NCI-H526 treated with DMSO at 0.1 percent for 48 hours (cell line): ENCODE data around the gene CARMIL1.

Experiments used
- DNase-seq: peaks from one replicate; lab custom pipeline; 2025; lab: John Stamatoyannopoulos, UW

CARMIL1 gene

DNA sequence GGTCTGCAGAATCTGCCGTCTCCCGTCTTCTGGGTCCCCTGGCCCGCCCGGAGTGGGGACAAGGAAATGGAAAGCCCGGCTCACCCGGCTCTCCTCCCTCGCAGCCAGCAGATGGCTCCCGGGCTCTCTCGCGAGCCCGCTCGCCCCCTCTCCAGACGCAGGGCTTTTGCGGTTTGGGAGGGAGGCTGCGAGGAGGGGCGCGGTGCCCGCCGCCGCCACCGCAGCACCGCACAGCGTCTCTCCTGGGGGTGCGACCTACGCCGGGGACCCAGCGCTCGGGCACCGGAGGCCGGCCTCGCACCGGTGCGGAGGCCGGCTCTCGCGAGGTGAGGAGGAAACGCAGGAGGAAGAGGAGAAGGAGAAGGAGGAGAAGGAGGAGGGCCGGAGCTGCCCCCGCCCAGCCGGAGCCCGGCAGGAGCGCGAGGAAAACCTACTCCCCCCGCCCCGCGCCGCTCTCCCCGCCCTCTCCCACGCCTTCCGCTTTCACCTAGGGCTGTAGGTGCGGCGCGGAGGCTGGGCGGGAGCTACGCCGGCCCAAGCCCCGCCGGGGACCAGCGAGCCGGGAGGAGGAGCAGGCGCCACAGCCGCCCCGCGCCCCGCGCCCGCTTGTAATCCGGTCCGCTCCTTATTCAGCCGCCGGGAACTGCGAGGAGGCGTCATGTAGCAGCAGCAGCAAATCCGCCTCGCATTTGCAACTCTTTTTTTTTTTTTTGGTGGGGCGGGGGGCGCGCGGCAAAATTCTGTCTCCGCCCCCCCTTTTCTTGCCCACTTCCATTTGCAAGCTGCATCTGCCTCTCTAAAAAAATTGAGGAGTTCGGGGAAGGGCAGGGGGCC is at the start of gene CARMIL1:
Gene CARMIL1 (plus strand): TSS at position 461 of the 834 bp plus-strand sequence. CDS start 422 bp downstream, outside the sequence.
- DNase-seq = peak; percentile 82

DNA sequence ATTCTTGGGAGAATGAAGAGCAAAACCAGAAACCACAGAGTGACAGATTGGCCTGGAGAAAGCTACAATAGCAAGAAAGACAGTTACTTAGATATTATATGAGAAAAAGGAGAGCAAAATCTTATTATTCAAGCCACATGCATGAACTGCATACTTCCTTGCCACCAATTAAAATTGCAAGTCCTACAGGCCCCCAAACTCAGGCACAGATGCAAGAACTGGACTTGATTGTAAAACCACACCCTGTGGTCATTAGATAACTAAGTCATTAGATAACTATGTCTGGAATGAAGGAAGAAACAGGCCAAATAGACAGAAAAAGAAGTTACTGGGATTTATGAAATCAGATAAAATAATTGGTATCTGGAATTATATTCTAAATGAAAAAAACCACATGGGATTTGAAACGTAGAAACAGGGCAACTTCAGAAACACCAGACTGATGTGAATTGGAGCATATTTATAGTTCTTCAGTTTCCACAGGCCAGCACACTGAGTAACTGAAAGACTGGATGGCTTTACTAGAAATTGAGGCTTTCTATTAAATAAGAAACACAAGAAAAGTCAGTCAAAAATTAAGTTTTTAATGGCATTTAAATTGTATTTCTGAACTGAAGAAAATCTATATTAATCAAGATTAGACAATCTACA is 49.4 kb upstream of the CARMIL1 start:
- no peak for DNase-seq

DNA sequence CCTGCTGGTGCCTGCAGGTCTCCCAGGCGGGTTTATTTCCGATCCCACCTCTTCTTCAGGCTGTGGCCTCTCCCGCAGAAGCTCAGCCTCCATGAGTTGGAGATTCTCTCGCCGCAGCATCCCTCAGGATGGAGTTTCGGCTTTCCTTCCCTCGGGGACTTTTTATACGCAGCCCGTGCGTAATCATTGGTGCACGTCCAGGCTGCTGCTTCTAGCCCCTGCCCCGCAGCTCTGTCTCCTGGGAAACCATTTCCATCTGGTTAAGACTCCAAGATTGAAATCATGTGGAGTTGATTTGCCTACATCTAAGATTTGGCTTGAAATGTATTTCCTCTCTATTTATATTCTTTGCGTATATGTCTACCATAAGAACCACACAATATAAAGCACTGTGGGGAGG is 46.7 kb upstream of the CARMIL1 start:
- DNase-seq = peak; percentile 53

DNA sequence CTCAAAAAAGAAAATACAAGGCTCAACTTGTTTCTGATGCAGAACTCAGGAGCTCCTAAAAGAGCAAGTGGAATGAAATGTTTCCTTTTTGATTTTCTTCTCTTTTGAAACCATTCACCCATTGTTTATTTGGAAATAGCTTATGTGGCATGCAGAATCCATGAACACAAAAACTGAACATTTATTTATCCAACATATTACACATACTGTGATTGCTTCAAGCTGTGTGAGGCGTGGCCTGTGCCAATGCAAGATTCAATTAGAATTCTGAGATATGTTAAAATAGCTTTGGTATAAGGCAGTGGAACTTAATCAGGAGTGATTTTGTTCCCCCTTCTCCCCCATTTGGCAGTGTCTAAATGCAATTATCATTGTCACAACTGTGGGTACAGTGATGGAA is 45.9 kb upstream of the CARMIL1 start:
- no peak for DNase-seq

DNA sequence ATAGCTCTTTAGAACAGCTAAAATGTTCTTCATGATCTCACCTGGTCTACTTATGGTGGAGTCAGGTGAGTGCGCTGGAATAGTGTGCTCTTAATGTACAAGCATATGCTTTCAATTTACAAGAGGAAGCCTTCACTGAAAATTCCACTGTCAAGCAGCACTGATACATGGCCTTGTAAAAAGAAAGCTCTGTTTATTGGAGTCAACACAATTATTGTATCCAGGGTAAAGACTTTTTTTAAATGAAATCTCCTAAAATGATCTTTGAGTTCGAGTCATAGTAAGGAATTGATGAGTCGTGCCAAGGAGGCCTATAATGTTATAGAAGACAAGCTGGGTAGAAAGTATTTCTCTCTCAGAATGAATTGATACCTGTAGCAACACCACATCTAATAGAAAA is 41.6 kb upstream of the CARMIL1 start:
- no peak for DNase-seq

DNA sequence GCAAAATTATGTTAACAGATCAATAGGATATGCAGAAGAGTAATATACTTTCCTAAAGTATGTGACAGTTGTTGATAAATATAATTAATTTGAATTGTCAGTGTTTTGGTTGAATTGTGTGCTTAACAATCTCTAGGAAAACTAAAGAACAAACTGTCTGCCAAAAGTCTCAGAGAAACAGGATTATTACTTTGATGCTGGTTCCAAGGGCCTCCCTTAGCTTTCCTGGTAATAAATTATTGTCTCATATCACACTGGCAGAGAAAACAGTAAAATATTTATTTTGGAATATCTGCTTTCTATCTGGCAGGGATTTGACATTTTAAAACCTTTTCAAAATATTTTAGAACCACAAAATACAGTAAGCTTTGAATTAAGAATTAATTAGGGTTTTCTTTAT is 40.1 kb upstream of the CARMIL1 start:
- DNase-seq = no peak

DNA sequence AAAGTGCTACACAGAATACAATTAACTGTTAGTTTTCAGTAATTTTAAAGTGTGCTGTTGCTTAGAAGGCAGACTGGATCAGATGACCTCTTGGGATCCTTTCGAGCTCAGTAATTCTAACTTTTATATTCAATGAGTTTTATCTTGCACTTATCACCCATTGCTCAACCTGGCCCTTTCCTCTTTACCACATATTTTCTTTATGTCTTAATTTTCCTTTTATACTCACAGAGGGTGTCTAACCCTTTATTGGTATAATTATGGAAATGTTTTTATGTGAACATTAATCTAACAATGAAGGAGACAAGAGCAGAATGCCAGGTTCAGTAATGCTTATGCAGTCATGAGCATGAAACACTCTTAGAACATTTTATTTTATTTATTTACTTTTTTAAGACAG is 39.7 kb upstream of the CARMIL1 start:
- DNase-seq = no peak

DNA sequence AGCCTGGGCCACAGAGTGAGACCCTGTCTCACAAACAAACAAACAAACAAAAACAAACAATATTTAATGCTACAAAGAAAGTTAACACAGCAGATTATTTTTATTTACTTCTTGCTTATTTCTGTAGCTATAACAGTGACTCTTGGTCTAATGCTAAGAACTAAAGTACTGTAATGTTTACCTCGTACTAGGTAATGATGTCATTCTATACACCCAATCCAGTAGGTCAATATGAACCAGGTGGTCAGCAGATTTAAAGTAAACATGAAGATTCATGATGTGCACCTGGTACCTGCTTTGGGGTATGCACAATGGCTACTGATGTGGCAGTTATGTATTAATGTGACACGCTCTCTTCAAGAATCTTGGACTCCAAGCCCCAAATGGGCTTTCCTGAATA is 36.6 kb upstream of the CARMIL1 start:
- DNase-seq = no peak

DNA sequence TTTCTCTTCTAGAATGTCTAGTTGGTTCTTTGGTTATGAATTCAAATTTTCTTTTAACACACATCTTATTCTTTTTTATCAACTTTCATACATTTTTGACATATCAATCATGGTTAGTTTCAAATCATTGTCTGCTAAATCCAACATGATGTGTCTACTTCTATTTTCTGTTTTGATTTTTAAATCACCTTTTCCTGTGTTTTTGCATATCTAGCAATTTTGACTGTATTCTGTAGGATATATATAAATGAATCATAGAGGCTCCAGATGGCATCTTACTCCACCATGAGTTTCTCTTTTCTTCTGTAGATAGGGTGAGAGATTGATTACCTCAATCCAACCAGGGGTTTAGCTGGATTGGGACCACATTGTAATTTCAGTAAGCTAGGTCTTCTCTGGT is 34.3 kb upstream of the CARMIL1 start:
- no peak for DNase-seq

DNA sequence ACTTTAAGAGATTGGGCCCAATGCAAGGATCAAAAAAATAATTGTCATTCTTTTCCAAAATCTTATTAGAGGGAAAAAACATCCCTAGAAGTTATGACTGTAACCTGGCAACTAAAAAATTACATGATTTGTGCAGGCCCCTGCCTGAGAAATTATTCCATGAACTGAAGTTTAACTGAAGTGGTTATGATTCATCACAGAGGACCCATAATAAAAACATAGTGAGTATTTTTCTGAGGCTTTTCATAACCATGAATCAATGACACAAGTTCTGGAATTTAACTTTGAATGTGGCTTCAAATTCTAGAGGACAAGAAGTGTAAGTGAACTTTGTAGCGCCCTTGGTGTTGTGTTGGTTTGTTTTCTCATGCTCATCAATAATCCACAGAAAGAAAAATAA is 31.1 kb upstream of the CARMIL1 start:
- no peak for DNase-seq

DNA sequence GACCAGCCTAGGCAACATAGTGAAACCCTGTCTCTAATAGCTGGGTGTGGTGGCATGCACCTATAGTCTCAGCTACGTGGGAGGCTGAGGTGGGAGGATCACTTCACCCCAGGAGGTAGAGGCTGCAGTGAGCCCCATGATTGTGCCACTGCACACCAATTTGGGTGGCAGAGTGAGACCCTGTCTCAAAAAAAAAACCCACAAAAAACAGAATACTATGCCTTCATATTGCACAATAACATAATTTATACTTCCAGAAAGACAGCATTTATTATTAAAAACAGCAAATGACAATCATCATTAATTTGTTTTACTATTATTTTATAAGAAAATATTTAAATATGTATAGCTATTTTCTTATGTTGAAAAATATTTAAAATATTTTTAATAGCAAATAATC is 30.0 kb upstream of the CARMIL1 start:
- no peak for DNase-seq

DNA sequence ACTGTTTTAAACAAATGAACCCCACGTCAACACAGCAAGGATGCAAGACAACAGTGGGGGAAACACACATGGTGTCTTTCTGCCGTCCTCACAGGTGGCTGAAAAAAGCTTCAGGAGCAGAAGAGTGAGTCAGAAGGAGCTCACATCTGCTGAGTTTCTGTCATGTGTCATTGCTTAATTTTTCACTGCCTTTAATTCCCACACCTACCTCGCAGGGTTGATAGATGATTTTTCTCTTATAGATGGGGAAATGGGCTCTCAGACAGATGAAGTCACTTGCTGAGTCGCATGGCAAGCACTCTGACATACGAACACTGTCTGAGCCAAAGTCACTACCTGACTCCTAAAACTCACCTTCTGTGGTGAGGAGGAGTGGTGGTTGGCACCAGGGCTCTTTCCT is 28.3 kb upstream of the CARMIL1 start:
- no peak for DNase-seq

DNA sequence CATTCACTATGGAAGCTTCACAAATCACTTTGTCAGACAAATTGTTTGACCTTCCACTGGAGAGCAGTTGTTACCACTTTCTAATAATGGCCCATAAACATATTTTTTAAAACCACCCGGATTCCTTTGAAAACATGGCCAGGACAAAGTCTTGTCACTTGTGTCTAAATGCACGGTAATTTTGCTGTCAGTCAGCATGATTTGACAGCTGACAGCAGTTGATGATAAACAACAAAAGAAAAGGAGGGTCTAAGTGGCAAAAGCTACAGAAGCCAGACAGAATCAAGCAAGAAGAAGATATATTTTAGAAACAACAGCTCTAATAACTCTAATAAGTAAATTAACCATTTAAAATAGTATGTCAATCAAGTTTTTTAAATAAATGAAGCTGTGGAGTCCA is 27.7 kb upstream of the CARMIL1 start:
- DNase-seq = no peak

DNA sequence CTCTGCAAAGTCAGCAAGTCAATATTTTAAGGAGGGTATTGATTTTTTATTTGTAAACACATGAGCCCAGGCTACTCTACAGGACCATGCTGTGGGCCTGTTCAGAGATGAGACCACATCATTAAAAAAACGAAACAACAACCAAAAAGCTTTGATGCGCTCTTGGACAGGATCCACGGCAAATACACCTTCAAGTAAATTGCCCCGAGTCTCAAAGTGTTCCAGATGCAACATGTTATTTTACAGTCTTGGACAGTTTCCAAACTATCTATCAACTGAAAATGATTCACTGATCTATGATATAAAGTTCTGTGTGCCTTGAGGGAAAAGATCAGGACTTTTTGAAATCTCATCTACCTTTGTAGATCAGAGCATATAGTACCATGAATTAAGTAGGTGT is 25.8 kb upstream of the CARMIL1 start:
- no peak for DNase-seq

DNA sequence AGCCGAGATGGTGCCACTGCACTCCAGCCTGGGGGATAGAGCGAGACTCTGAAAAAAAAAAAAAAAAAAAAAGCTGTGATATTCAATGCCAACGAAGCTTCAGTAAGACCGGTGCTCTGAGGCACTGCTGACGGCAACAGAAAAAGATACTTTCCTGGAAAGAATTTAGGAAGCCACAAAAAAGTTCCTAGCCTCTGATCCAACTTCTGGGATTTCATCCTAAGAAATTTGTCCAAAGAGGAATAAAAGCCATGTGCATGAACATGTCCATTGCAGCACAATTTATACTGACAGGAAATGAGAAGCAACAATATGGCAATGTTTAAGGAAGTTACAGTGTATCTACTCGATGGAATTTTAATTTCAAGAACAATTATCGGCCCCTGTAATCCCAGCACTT is 24.5 kb upstream of the CARMIL1 start:
- no peak for DNase-seq

DNA sequence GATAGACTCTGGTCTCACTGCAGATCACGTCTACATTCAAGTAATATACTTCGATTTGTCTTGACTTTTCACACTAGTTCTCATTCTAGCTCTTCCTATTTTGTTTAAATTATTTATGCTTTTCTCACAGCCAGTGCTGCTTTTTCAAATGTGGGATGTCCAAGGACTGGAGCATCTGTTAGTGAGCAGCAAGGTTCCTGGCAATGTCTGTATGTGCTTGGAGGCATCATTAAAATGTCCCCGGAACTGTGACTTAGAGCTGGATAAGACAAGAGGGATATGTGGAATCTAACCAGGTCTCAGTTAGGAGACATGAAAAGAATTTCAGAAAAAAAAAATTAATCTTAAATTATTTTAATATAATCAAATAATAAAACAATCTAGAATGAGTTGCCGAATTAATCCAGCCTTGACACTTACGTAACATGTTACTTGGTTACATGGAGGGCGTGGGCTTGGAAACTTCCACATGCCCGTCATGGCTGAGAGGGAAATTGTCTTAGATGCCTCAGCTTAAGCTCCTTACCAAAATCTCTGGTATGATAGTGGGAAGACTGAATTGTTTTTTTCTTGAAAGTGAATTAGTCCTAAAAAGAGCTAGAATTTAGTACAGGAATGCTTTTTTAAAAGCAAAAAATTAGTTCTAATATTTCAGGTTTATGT is 21.4 kb upstream of the CARMIL1 start:
- no peak for DNase-seq

DNA sequence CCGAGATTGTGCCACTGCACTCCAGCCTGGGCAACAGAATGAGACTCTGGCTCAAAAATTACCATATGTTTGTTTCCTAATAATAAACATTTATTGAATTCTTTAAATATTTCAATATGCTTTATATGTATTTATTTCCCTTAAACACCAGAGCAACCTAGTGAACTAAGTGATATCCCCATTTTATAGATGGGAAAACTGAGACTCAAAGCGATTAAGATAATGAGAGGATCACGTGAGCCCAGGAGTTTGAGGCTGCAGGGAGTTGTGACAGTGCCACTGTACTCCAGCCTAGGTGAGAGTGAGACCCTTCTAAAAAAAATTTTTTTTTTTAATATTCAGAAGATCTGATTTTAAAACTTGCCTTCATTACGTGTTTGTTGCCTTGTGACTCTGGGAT is 19.4 kb upstream of the CARMIL1 start:
- DNase-seq = no peak

DNA sequence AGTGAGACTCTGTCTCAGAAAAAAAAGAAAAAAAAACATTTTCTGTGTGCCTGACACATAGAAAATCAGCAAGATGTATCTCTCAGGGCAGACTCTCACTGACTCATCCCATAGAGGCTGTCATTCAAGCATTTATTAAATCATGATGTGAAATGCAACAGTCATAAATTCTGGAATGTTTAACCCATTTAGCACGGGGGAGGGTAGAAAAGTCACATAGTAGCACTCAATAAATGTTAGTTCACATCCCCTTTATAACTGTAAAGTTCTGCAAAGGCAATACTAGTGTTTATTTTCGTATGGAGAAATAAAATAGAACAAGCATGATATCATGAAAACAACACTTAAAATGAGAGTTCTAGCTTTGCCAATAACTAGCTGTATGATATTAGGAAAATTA is 15.5 kb upstream of the CARMIL1 start:
- DNase-seq = no peak

DNA sequence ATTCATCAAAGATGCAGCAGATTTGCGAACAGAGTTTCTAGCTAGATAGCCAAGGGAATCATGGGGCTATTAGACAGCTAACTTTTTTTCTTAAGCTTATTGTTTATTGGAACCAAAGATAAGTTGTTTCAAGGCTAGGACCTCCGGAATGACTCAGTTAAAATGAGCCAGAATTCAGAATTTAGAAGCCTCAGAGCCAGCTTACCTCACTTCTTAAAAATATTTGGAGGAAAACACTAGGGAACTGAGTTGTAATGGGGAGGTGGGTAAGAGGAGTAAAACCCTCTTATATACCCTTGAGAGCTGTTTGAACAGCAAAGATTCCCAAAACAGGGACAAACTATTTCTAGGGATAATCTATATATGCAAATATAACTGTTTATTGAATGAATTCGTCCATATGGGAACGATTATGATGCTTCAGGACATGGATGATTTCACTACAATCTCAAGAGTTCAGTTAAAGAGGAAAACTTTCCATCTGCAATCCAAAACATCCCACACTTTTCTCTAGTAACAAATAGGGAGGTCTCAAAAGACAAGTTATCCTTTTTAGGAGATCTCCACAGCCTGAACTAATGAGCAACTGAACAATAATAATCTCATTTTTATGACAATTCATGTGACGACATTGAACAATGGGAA is 12.6 kb upstream of the CARMIL1 start:
- no peak for DNase-seq

DNA sequence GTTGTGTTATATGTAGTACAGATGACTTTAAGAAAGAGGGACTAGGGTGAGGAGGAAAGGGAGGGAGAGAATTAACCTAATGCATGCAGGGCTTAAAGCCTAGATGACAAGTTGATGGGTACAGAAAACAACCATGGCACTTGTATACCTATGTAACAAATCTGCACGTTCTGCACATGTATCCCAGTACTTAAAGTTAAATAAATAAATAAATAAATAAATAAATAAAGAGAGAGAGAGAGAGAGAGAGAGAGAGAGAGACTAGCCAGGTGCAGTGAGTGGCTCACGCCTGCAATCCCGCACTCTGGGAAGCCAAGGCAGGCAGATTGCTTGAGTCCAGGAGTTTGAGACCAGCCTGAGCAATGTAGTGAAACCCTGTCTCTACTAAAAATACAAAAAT is 11.5 kb upstream of the CARMIL1 start:
- DNase-seq = no peak

DNA sequence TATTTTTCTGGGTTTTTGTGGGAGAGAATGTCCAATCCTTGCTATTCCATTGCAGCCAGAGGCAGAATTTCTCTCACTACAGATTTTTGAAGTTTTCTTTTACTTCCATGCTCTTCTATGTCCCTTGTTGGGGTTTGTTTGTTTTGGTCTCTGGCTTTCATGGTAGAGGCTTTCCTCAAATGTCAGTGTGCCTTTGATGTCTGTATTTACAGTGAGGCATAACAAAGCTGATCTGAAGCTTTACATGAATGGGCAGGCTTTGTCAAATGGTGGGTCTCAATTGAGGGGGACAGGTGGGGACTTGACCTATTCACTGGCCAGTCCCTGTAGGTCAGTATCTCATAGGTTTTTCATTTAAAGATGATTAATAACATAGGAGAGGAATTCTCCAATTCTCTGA is 8.6 kb upstream of the CARMIL1 start:
- no peak for DNase-seq

DNA sequence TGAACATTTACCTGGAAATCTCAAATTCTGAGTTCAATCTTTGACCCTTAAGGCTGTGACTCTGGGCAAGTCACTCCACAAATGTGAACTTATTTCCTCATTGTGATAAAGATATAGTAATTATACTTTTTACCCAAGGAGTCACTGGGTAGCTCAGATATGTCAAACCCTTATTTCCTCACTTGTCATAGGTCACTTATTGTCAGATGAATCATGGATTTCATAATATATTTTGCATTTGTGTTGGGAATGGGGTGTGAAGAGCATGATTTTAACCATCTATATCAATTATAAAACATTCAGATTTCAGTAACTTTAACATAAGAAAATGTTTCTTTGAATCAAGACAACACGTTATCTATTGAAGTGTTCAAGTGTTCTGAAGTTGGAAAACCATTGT is 3.7 kb upstream of the CARMIL1 start:
- DNase-seq = no peak

DNA sequence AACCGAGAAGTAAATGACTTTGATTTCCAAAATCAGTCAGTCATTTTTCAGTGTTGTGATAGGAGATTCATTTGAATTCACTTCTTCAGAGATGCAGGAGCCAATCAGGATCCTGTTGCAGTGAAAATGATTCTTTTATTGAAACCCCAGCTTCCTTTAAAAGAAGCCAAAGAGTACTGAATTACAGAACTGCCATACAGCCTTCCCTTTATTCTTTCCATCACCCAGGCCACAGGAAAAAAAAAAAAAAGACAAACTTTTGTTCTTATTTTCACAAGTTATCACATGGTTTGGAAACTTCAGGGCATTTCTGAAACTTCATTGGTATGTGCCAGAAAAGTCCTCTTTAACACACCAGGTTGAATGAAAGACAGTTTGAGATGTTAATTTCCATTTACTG is 1.8 kb upstream of the CARMIL1 start:
- DNase-seq = no peak
